ENCODE data around the gene HAND2. TPM values are rescaled to one million over a fixed set of nuclear protein-coding genes. Genes with fewer than 3 reads are reported as not detected.

The HAND2 gene
- total RNA-seq, 1 experiment from 2014 or later, result 0.17 TPM

DNA sequence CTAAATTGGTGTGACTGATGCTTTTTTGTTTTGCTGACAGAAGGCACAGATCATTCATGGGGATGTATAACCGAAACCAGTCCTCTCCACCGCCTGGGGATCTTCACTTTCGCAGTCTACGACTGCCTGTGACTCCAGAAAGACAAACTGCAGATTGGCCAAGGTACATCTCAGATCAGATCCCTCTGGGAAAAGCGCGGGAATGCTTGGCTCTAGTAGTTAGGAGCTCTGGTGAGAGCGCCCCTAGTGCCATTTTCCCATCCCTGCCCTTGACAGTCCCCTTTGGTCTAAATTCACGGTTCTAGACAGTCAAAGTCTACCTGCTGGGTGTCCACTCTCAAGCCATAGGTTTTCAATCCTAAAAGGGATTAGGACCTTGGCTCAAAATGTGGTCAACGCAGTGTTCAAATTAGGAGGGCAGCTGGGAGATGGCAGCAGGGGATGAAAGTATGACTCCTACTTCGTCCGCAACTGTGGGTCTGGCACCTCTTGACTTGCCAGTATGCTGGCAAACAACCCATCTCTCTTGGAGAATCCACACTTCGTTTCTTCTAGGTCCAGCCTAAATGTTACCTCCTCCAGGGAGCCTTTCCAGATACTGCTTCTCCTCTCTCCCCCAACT lies 6.9 kb upstream of the HAND2 start:
- DNase-seq (ENCODE audit: low read depth), result no peak

DNA sequence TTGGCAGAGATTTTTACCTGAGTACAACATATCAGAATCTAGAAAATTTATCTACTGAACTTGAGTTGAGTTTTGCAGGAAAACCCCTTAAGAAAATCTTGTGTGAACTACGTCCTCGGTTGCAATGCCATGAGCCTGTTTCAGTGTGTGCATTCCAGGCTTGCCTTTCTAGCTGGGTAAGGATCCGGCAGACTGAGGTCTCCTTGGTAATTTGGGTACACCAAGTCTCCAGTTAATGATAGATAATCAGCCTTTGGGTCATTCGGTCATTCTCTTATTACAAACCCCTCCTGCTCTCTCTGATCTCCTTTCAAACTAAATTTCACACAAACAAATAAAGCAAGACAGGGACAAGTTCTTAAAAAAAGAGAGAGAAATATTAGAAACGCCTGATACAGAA lies 5.9 kb upstream of the HAND2 start:
- no peak for DNase-seq (ENCODE audit: low read depth)

DNA sequence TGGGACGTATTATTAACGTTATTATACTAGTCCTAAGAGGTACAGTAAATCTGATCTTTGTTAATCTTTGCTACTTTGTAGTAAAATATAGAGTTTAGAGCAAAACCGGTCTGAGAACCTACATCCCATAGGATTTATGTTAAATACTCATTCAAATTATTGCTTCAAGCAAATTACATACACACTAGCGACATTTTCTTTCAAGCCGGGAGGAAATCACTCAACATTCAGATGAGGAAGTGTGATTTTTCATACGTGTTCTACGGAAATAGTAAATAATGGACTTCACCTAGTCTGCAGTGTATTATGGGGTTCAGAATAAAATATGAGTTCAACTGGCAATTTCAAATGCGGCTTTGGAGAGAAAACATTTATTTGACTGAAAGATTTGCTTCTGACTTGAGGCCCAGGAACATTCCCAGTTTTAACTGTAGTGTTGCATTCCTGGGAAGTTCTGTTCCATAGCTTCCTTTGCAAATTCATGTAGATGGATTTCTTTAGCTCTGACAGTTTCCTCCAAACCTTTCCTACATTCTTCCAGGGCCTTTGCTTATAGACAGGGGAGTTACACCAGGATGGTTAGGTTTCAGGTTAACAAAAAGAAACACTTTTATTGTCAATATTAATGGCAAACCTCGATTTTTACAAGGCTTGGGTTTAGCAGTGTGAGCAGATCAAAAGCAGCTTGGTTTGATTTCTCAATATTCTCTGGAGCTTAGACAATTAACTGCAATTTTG lies 5.3 kb upstream of the HAND2 start:
- DNase-seq (ENCODE audit: low read depth), result no peak

DNA sequence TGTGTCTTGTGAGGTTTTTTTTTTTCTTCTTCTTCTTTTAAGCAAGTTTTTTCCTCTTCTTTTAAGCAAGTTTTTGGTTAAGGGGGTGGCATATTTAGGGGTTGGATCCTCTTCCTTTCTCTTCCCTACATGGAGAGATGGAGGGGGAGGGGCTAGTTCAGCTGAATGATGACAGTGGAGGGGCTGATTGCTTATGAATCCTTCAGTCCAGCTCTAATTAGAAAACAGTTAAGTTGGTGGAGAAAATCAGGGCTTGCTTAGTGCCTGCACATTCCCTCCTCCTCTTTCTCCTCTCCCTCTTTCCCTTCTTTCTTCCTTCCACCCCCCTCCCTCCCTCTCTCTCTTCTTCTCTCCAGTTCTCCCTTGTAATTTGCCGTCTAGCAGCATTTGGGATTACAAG lies 4.4 kb upstream of the HAND2 start:
- DNase-seq (ENCODE audit: low read depth), result no peak

DNA sequence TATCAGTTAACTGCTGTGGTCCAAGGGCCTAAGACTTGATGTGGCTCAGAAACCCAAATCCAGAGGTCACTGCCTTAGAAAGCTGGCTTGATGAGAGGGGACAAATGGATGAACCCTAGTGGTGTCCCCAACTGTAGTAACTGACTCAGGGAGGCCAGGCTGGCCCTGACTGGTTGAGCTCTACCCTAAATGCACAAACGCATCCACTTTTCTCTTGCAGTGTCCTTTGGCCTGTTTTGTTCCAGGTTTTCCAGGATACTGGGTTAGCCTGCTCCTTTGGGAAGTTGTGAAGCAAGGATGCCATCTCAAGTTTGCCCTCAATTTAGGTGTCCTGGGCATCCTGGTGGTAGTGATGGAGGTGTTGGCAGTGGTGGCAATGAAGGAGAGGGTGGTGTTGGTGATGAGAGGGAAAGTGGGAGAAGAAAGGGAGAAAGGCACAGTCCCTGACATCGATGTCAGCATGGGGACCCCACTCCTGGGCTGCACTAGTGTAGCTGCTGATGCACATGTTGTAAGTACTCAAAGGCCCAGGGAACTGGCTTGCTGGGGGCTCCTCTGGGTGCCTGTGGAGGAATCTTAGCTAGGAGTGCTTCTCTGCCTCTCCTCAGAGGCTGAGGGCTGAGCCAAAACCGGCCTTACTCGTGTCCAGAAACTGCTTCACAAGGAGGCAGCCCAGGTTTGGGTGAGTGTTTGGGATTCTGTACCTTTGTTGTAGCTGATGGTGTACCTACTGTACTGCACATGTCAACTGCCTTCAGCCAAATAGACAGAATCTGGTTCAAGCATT lies 2.9 kb upstream of the HAND2 start:
- no peak for DNase-seq (ENCODE audit: low read depth)

DNA sequence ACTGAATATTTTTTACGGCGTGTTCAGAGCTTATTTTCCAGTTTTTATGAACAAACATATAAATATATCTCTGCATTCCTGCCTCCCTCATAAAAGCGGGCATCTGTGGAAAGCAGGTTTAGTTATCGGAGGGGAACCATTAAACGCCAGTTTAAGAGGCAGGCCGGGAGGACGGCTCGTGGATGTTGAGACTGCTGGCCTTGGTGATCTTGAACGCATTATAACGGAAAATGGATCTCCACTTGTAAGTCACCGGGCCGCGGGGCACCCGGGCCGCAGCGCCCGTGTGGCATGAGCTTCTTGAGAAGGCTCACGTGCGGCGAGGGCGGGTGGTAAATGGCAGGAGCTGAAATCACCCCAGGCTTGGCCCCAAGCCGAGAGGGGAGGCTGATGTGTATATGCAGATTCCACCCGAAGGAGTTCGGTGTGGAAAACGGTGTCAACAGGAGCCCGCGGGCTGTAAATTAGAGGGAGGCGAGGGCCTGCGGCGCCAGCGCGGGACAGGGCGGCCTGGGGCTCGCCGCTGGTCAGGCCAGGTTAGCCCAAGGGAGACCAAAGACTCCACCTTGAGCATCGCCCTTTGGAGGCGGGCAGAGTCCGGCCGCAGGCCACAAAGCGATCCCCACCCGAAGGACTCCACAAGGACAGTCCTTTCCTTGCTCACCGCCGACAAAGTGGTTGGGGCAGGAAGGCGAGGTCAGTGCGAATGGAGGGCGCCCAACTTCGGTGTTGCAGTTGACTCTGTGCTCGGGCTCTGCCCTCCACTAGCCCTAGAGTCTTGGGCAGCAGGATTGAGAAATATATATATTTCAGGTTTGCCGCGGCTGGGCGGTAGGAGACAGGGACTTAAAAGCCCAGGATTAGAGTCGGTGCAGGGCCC lies 1.3 kb upstream of the HAND2 start:
- DNase-seq (ENCODE audit: low read depth), result no peak

DNA sequence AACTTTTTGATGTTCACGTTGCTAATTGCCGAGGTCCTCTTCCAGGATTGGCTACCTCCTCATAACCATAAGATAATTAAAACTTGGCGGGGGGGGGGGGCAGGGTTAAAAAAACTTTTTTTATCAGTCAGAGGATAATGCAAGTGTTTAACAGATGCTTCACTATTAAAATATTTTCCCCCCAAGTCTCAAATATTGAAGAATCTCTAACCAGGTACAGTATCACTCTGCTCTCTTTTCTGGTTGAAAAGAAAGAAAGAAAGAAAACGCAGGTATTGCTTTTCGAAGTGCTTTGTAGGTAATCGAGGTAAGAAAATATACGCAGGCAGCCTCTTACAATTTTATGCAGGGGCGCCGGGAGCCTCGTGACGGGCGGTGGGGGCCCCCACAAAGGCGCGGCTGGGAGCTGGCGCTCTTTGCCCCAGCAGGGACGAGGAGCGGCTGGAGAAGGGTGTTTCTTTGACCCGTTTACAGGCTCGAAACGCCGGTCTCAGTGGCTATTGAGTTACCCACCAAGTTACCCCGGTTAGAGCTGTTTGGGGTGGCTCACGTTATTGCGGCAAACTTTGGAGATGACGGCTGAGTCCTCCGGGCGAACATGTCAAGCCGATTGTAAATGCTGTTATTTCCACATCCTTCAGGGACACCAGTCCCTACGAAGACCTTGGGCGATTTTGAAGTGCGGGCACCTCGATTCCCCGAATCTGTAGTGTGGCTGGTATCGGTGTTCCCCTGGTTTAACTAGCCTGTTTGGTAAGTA lies 477 bp upstream of the HAND2 start:
- DNase-seq (ENCODE audit: low read depth), result no peak

DNA sequence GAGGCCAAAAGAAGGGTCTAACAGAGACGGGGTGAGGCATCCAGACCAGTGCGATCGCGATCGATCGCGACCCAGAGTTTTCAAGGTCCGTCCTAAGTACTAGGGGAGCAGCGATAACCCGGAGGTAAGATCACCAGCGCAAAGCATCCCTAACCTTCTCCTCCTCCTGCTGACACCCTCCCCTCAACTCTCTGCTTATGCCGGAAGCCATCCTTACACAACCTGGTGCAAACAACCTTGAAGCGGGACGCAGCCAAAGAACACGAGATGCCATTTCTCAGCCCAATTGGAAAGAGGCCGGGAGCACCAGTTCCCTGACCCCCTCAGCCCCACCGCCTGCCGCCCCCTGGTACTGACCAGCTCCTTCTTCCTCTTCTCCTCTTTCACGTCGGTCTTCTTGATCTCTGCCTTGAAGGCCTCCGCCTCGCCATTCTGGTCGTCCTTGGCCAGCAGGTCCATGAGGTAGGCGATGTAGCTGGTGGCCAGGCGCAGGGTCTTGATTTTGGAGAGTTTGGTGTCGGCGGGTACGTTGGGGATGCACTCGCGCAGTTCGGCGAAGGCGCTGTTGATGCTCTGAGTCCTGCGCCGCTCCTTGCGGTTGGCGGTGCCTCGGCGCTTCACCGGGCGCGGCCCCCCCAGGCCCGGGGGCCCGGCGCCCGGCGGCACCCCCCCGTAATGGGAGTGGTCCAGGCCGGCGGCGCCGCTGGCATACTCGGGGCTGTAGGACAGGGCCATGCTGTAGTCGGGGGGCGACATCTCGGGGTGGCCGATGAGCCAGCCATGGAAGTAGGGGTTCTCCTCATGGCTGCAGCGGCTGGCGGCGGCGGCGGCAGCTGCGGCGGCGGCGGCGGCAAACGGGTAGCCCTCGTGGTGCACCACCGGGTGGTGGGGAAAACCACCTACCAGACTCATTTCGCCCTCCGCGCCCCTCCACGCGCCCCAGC lies 1.4 kb downstream of the HAND2 start:
- DNase-seq (ENCODE audit: low read depth), result no peak

DNA sequence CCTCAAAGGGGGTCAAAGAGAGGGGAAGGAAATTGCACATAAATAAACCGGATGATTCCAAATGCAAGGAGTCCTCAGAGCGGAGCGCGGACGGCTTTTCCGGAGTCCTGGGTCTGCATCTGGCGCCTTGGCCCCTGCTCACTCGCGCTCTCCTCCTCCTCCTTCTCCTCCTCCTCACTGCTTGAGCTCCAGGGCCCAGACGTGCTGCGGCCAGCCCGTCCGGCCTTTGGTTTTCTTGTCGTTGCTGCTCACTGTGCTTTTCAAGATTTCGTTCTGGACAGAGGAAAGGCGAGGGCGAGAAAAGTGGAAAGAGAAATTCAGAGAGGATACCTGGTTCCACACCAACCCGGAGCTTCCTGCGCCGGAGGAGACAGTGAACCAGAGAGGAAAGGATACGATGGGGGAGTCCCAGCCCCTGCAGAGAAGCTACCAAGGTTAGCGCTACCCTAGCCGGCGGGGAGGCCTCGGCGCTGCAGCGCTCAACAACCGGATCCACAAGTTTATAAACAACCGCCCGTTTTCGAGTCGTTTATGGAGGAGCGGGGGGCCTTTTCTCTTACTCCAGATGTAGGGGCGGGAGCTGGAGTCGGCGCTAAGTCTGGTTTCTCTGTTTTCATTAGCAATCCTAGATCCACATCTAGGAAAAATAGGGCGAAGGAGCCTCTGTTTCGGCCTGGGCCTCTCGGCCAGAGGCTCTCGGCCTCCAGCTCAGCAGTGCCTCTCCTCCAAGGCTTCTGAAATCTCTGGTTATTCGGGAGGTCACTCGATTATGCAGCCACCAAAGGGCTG lies 2.7 kb downstream of the HAND2 start:
- no peak for DNase-seq (ENCODE audit: low read depth)

DNA sequence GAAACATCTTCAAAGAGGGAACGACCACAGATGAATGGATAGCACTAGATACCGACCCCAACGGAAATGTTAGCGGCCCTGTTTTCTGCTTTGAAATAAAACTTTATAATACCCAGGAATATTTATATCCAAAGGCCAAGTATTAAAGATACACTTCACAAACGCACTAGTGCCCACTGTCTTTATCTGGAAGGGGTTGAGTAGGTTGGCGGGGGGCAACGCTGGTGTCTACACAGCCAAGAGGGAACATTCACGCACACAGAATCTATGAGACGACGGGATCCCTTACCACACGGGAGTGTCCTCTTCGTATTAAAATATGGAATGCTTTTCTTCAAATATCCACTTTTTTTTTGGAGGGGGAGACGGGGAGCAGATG lies 3.3 kb downstream of the HAND2 start:
- DNase-seq (ENCODE audit: low read depth), result no peak

DNA sequence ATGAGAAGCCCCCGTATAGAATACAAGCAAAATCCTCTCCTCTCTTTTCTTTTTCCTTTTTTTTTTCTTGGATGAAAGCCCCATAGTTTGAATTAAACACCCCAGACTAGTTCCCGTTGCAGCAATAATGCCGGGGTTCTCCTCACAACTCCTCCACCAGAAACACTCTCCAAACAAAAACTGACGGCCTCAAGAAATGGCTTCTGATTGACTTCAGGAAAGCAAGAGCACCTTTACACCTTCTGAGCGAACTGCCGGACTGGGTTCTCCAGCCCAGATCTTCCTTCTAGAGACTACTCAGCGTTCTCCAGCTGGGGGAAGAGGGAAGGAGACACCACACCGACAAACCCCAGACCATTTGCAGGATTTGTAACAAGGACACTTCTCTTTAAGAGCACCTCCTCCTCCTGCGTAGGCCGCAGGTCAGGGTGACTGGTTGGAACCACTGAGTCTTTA lies 4.0 kb downstream of the HAND2 start:
- DNase-seq (ENCODE audit: low read depth), result no peak

DNA sequence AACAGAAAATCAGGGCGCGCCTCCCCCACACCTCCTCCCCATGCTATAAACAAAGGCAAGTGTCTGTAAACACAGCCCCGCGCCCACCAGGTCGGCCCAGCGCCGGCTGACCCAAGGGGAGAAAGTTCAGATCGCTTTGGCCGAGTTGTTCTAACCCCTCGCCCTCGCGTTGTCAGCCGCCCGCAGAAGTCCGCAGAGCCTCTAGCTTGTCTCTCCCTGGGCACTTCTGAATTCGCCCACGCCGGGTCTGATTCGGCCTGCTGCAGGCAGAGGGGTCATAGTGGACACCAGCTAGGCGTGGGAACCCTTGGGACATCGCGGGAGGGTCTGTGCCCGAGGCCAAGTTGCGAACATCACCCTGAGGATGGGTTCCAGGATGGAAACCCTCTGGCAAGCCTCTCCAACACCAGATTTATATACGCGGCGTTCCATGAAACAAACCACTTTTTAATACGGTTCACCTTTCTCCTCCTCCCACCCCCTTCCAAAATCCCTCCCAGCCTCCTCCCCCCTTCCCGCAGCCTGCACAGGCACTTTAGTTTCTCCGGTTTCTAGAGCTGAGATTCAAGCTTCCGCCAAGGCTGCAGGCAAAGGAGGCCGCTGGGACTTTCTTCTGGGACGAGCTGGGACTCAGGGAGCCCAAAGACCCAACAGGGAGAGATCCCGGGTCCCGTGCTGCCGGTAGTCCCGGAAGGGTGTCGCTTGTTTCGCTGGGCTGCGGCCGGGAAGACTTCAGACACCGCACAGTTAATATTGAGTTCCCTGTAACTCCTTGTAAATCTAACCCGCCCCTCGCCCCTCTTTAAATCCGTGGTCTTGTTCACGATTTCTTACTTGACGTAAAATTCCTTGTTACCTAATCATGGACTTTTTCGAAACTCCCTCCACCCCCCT lies 4.7 kb downstream of the HAND2 start:
- no peak for DNase-seq (ENCODE audit: low read depth)

DNA sequence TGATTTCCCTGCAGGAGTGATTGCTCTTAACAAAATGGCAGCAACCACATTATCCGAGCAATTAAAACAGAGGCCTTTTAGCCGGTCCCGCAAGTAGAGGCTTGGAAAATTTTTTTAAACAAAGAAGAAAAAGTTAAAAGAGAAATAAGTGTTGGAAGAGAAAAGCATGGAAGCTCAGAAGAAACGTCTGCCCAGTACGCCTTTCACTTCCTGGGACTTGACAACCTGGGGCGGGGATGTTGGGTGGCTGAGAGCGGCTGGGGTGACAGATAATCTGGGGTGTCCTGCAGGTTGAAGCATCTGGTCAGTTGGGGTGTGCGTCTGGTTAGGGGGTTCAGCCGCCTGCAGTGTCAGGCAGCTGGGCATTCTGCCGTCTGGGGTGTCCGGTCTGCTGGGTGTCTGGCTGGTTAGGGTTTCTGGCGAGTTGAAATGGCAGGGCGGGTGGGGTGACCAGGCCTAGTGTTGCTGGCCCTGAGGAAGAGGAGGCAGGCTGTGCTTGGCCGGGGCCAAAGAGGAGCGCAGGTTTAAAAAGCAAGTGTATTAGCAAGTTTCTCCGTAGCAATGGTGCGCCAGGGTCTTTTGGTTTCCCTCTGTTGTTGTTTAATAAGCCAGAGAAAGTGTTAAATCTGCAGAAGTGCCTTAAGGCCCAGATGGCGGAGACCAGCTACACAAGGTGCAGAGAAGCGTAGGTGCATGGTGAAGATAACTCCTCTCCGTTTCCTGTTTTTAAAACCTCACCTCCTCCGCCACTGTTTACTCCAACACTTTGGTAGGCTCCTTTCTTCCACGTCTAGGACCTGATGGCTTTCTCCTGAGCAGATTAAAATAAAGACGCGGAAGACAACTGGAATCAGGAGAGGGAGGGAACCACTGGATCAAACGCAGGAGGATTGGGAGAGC lies 5.6 kb downstream of the HAND2 start:
- no peak for DNase-seq (ENCODE audit: low read depth)

DNA sequence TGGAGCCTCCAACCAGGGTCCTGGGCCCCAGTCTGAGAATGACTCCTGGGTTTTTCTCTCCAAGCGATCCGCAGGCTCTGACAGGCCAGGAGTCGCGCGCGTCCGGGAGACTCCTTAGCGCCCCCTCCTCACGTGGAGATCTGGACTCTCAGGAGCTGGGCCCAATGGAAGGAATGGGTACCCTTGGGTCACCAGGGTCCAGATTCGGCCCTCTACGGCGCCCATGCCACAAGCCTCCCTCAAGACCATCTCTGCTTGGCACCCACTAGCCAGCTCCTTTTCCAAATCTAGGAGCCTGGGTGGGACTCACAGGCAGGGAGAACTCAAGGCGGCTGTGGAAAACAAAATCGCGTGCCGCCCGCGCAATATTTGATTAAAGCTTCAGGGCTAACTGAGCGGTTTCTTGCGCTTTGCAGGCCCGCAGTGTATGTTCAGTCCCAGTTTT lies 7.1 kb downstream of the HAND2 start:
- no peak for DNase-seq (ENCODE audit: low read depth)

DNA sequence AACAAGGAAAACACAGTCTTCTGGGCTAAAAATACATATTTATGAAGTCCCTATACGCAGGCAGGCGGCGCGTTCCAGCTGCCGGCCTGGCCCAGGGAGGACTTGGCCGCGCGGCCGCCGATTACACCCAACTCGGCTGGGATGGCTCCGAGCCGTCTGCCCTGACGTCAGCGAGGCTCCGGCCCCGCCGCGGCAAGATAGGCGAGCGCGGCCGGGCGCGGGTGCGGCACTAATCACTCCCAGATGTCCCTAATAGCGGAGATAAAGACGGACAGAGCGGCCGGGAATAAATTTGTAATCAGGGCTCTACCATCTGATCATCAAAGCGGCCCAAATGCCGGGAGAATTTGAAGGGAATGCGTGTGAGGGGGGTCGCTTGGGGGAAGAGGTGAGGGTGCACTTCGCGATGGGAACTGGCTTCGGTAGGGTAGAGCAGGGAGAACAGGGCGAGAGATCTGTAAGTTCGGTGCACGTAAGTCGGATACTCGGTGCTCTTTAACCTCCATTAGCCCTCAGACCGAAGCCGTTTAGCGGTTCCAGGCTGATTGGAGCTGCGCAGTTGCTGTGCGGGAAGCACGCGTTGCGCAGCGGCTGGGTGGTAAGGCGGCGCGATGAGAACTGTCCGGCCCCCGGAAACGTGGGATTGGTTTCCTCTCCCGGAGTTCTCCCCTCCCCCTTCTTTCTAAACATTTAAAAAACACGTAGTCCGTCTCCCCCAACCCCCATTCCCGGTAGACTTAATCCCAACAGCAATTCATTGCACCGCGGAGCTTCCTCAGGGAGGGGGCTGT lies 7.7 kb downstream of the HAND2 start:
- peak; percentile 44 for DNase-seq (ENCODE audit: low read depth)

Data from LHCN-M2 (cell line).